ENCODE measurements around the gene BLID.

- TF ChIP-seq CTCF (conservative IDR thresholded peaks at IDR 0.05; ENCODE audit: low read depth in 2 of 2) = no peak
- TF ChIP-seq CREB1 (CRISPR knock-in tag; IDR thresholded peaks at IDR 0.05; ENCODE audit: low read depth) = no peak
- TF ChIP-seq EZH2 (IDR thresholded peaks at IDR 0.05; ENCODE audit: low read depth, unreplicated experiment) = no peak
- TF ChIP-seq POLR2AphosphoS5 (IDR thresholded peaks at IDR 0.05; ENCODE audit: low read depth) = no peak
- no peak for TF ChIP-seq REST (IDR thresholded peaks at IDR 0.05; ENCODE audit: unreplicated experiment)
- no peak for TF ChIP-seq EZH2phosphoT487 (IDR thresholded peaks at IDR 0.05; ENCODE audit: unreplicated experiment)
- TF ChIP-seq STAT1 (IDR thresholded peaks at IDR 0.05; ENCODE audit: unreplicated experiment) = no peak
- TF ChIP-seq JUNB (IDR thresholded peaks at IDR 0.05; ENCODE audit: unreplicated experiment) = no peak
- no peak for TF ChIP-seq ZNF114 (CRISPR knock-in tag; IDR thresholded peaks at IDR 0.05)
These were observed 33.2 kb upstream of the BLID start for GRCh38 chr11:122149202-122149601.

Data from GM23338 (cell line).